Activated B cell treated with CpG ODN at 0.5 μM for 24 hours (primary cell): ENCODE measurements around the gene NPBWR2. TPM values are rescaled to one million over a fixed set of nuclear protein-coding genes. Genes with fewer than 3 reads are reported as not detected.

ENCODE experiments used
- ATAC-seq: fragments of 200-7000 bp; cut with Tn5 transposase; one replicate; pipeline ENCODE4 v1.10.0; 2021; ENCODE audit warnings: low read depth, mild to moderate bottlenecking, moderate library complexity
- CTCF ChIA-PET: fragments of 350-600 bp; sonication (Branson Sonifier 250); formaldehyde crosslinking; loops from one replicate; lab custom pipeline; 2021; ENCODE audit warnings: antibody characterized with exemption; lab: Charles Lee
- POLR2A ChIA-PET: fragments of 350-600 bp; sonication (Branson Sonifier 250); formaldehyde crosslinking; loops from one replicate; lab custom pipeline; 2021; ENCODE audit warnings: antibody characterized with exemption; lab: Charles Lee
- DNase-seq: peaks from one replicate; pipeline ENCODE4 v3.0.0; 2022
- H3K27ac Mint-ChIP-seq: one replicate; pipeline ENCODE4 v1.8.0; 2020; ENCODE audit warnings: mixed read lengths
- H3K27me3 Mint-ChIP-seq: one replicate; pipeline ENCODE4 v1.8.0; 2021; ENCODE audit warnings: mixed read lengths
- H3K36me3 Mint-ChIP-seq: one replicate; pipeline ENCODE4 v1.8.0; 2021; ENCODE audit warnings: low read depth, mixed read lengths
- H3K4me1 Mint-ChIP-seq: one replicate; pipeline ENCODE4 v1.8.0; 2021; ENCODE audit warnings: mixed read lengths
- H3K4me3 Mint-ChIP-seq: one replicate; pipeline ENCODE4 v1.8.0; 2020; ENCODE audit warnings: mild to moderate bottlenecking, mixed read lengths
- H3K9me3 Mint-ChIP-seq: one replicate; pipeline ENCODE4 v1.8.0; 2020; ENCODE audit warnings: mixed read lengths
- CTCF ChIP-seq: fragments of 200-600 bp; IDR thresholded peaks from one replicate; pipeline ENCODE4 v1.8.0; 2022; ENCODE audit warnings: antibody characterized with exemption, mild to moderate bottlenecking
- intact Hi-C: fragments of 100-400 bp; cut with micrococcal nuclease; formaldehyde crosslinking; loops from one replicate; pipeline ENCODE4 v1.15.1; 2024
- total RNA-seq: library from RNA; stranded (reverse); gene quantifications from 2 replicates; pipeline ENCODE4 v1.2.3, GENCODE V29; 2022

The NPBWR2 gene
- total RNA-seq, 1 donor from 2014 or later: not detected

DNA sequence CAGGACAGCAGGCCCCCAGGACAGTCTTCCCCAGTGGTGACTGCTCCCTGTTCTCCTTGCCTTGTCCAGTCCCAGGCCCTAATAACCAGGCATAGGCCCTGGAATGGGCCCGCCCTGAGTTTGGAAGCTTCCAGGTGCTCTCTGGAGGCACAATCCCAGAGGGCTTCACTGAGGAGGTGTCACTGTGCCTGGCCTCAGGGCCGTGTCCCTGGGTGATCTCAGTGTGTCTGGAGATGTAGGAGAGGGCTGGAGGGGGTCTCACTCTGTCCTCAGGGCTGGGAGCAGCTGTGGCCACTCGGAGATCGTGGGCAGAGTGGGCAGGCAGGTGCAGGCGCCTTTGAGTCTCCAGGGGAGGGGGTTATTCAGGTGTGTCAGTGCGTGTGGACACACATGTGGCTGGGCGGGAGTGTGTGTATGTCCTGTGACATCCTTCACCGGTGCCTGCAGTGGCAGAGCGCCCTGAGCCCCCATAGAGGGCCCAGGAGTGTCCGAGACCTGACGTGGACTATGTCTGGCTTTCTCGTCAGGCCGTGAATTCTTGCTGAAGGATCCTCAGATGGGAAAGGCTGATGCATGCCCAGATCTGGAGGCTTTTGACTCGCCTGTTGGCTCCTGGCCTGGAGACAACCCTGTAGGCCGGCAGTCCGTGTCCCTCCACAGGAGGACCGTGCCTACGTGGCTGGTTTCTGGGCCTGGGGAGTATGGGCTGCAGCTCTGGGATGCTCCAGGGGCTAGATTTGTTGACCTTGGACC lies 5.5 kb upstream of the NPBWR2 start:
- Mint-ChIP-seq H3K36me3 (no peaks in the 10 kb centered on the region), H3K27ac (no peak overlapping the region), H3K4me1 (peaks cover 23% of the 10 kb centered on the region), H3K9me3 (no peaks in the 10 kb centered on the region), H3K4me3 (no peak overlapping the region), H3K27me3 (no peaks in the 10 kb centered on the region)
- ChIA-PET POLR2A (no interaction called here), CTCF (no interaction called here)
- ATAC-seq: no peak
- no peak for DNase-seq
- intact Hi-C loops: no loop called here
- TF ChIP-seq CTCF: no peak

DNA sequence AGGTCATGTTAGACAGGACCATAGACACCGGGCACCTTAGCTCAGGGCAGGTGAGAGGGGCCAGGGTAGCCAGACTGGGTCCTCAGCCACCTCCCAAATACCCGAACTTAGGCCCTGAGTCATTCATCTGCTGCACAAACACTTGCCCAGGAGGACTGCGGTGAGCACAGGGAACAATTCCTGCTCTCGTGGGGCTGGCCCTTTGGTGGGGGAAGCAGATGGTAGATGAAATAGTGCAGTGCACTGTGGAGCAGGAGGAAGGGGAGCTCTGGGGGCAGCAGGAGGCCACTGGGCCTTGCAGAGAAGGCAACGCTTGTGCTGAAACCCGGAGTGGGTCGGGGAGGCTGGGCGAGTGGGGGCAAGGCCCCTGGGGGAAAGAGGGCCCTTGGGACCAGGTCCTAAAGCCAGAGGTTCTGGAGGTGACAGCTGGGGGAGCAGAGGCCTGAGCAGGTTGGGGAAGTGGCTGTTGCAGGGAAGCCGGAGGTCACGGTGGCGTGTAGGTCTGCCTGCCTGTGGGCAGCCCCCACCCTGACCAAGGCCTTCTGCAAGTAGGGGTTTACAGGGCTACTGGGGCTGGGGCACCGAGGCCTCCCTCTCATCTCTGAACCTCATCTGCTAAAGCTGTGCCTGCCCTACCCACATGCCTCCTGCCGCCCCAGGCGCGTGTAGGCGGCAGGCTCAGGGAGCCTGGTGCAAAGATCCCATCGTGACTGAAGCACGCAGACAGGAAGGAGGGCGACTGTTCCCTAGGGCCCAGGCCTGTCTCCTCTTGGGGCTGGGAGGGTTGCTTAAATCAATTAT lies 4.7 kb upstream of the NPBWR2 start:
- ChIA-PET POLR2A (no interaction called here), CTCF (interaction anchor here (0.7 to 1.4 kb wide), 3 partner anchors 8 to 42 kb away, joined by 3 to 6 read pairs (median 3); no protein-coding TSS in a partner anchor)
- H3K27me3 Mint-ChIP-seq: no peaks in the 10 kb centered on the region
- no peaks in the 10 kb centered on the region for H3K36me3 Mint-ChIP-seq
- no peak overlapping the region for H3K27ac Mint-ChIP-seq
- DNase-seq: peak; percentile 13
- TF ChIP-seq CTCF: no peak
- intact Hi-C loops: no loop called here
- no peak overlapping the region for H3K4me3 Mint-ChIP-seq
- no peak for ATAC-seq
- H3K4me1 Mint-ChIP-seq: peaks cover 31% of the 10 kb centered on the region
- no peaks in the 10 kb centered on the region for H3K9me3 Mint-ChIP-seq

GRCh38 chr20:64110411-64111068 lies 3.2 kb upstream of the NPBWR2 start:
- H3K9me3 Mint-ChIP-seq: no peaks in the 10 kb centered on the region
- POLR2A ChIA-PET: no interaction called here

GRCh38 chr20:64109831-64110391 lies 2.5 kb upstream of the NPBWR2 start:
- ATAC-seq: no peak
- DNase-seq: no peak

More at GRCh38 chr20:64110411-64111068, 3.2 kb upstream of the NPBWR2 start:
- Mint-ChIP-seq H3K4me3 (no peak overlapping the region), H3K36me3 (no peaks in the 10 kb centered on the region), H3K27me3 (no peaks in the 10 kb centered on the region), H3K4me1 (peaks cover 34% of the 10 kb centered on the region), H3K27ac (no peak overlapping the region)
- intact Hi-C loops: no loop called here
- CTCF ChIA-PET: interaction anchor here (1.0 kb wide), 1 partner anchor 9 kb away, joined by 3 read pairs; no protein-coding TSS in a partner anchor
- TF ChIP-seq CTCF: no peak
- no peak for ATAC-seq
- no peak for DNase-seq

More at GRCh38 chr20:64109831-64110391, 2.5 kb upstream of the NPBWR2 start:
- H3K27me3 Mint-ChIP-seq: no peaks in the 10 kb centered on the region
- no peak overlapping the region for H3K27ac Mint-ChIP-seq
- TF ChIP-seq CTCF: no peak
- intact Hi-C loops: loop anchor here (10.0 kb wide), 1 partner anchor 245 kb away; the partner anchor contains the start of genes ABHD16B and TPD52L2
- H3K36me3 Mint-ChIP-seq: no peaks in the 10 kb centered on the region
- H3K9me3 Mint-ChIP-seq: no peaks in the 10 kb centered on the region
- POLR2A ChIA-PET: no interaction called here
- no peak overlapping the region for H3K4me3 Mint-ChIP-seq
- CTCF ChIA-PET: no interaction called here
- peaks cover 34% of the 10 kb centered on the region for H3K4me1 Mint-ChIP-seq
